GM20000 (cell line): Measurements from ENCODE around the gene CAPN1.

Experiments
- DNase-seq: peaks from one replicate; pipeline ENCODE4 v3.0.0; 2012; ENCODE audit warnings: low spot score
- CTCF ChIP-seq: IDR thresholded peaks from 2 replicates; pipeline ENCODE4 v1.5.1; 2012; ENCODE audit warnings: mild to moderate bottlenecking, control low read depth; ENCODE audit errors: extremely low read depth, missing control alignments

Gene CAPN1

DNA sequence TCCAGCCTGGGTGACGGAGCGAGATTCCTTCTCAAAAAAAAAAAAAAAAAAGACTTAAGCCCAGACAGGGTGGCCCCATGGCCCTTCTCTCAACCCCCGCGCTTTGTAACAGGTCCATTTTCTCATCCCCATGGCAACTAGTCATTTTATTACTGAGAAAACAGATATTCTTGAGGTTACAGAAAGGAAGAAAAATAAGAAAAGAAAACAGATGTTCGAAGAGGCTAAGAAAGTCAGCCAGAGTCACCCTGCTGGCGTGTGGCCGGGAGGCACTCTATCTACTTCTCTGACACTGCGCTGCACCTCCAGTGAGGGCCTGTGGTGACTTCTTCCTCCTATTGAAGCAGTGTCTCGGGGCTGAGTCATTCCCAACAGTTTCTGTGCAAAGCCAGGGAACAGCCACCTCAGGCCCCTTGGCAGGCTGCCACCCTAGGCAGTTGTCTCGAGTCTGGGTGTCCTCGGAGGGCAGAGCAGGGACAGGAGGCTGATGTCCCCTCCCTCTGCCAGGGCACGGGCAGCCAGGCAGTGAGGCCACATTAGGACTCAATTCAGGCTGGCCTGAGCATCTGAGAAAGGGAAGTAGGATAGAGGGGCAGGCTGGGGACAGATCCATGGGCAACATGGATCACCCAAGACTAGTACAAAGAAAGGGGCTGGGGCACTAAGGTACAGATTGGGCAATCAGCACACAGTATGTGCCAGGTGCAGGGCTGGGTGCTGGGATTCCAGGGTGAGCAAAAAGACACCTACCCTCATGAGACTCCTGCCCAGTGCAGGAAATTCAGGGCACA, 31.0 kb upstream of the CAPN1 start:
- no peak for TF ChIP-seq CTCF
- peak; percentile 23 for DNase-seq

DNA sequence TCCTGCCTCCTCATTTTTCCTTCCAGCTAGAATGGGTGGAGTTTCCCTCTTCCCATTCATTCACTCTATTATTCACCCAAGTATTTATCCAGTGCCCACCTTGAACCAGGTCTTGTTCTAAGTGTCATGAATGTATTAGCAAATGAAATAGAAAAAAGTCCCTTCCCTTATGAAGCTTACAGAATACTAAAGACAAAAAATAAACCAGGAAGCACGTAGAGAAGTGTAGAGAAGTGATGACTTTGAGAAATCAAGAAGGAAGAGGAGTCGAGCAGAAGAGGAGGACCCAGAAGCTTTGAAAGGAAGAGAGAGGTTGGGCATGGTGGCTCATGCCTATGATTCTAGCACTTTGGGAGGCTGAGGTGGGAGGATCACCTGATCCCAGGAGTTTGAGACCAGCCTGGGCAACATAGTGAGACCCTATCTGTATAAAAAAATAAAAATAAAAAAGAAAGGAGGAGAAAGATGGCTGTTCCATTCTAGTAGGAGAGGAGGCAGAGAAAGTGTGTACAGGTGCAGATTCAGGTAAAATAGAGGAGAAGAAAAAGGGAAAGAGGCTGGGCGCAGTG, 30.3 kb upstream of the CAPN1 start:
- no peak for TF ChIP-seq CTCF
- no peak for DNase-seq

GRCh38 chr11:65152122-65152521, 29.6 kb upstream of the CAPN1 start:
- no peak for TF ChIP-seq CTCF
- no peak for DNase-seq

DNA sequence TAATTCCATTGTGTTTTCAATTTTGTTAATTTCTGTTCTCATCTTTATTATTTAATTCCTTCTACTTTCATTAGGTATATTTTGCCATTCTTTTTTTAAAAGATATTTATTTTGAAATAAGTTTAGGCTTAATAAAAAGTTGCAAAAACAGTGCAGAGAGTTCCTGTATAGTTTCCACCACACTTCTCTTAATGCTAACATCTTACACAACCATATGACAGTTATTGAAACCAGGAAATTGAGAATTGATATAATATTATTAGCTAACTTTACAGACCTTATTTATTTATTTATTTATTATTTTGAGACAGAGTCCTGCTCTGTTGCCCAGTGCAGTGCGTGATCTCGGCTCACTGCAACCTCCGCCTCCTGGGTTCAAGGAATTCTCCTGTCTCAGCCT, 25.5 kb upstream of the CAPN1 start:
- no peak for DNase-seq
- no peak for TF ChIP-seq CTCF

GRCh38 chr11:65156926-65157325, 24.8 kb upstream of the CAPN1 start:
- TF ChIP-seq CTCF = no peak
- DNase-seq = no peak

DNA sequence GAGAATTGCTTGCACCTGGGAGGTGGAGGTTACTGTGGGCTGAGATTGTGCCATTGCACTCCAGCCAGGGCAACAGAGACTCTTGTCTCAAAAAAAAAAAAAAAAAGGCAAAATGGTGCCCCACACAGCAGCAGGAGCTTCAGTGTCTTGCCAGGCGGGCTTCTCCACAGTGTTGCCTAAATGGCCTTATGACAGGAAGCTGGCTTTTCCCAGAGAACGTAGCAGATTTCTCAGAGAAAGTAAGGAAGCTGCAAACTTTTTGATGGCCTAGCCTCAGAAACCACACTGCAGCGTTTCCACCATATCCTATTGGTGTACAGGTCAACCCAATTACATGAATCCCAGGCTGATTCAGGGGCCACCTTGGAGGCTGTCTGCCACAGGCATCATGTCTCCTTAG, 24.4 kb upstream of the CAPN1 start:
- no peak for TF ChIP-seq CTCF
- no peak for DNase-seq

- peak; percentile 56 for DNase-seq
- no peak for TF ChIP-seq CTCF
Measured at GRCh38 chr11:65159012-65159411, 22.7 kb upstream of the CAPN1 start.
